Measurements from ENCODE around the gene RBP7.
"Not testable (repeated sequence)": the region's sequence is repeated elsewhere in the genome, so short reads cannot be mapped to it uniquely, and the experiment has no call there.

Gene RBP7

GRCh38 chr1:10022656-10023055, 25.6 kb downstream of the RBP7 start:
- Histone ChIP-seq H3K79me2 (ENCODE audit: low read length) (no peaks in the 10 kb centered on the region), H3K4me1 (ENCODE audit: low read length) (no peaks in the 10 kb centered on the region), H3K27ac (ENCODE audit: low read length) (no peak overlapping the region), H3F3A (ENCODE audit: insufficient read depth, low read length) (no peaks in the 10 kb centered on the region), H3K9me2 (replicated peaks; ENCODE audit: insufficient read depth, low read length) (no peaks in the 10 kb centered on the region), H3K4me2 (ENCODE audit: low read depth, low read length) (no peak overlapping the region), H3K27me3 (replicated peaks; ENCODE audit: insufficient read depth, low read length) (no peaks in the 10 kb centered on the region), H3K9me3 (replicated peaks; ENCODE audit: insufficient read depth, low read length) (no peaks in the 10 kb centered on the region), H3K4me3 (ENCODE audit: low read length) (no peak overlapping the region), H4K20me1 (ENCODE audit: insufficient read depth, low read length) (no peaks in the 10 kb centered on the region), H3K9ac (ENCODE audit: low read length) (no peak overlapping the region), H3K36me3 (replicated peaks; ENCODE audit: insufficient read depth, low read length) (no peaks in the 10 kb centered on the region), H2AFZ (ENCODE audit: low read length) (no peak overlapping the region)
- TF ChIP-seq CTCF (IDR thresholded peaks at IDR 0.05; ENCODE audit: low read length) (no peak), EZH2 (optimal IDR thresholded peaks at IDR 0.05; ENCODE audit: low read depth, low read length) (no peak), EZH2phosphoT487 (IDR thresholded peaks at IDR 0.05; ENCODE audit: low read length) (no peak)
- no peak for DNase-seq

GRCh38 chr1:10025354-10025753, 28.3 kb downstream of the RBP7 start:
- no peaks in the 10 kb centered on the region for H3K36me3 ChIP-seq (replicated peaks; ENCODE audit: insufficient read depth, low read length)
- no peaks in the 10 kb centered on the region for H3K79me2 ChIP-seq (ENCODE audit: low read length)
- no peak overlapping the region for H3K9ac ChIP-seq (ENCODE audit: low read length)
- H3K4me1 ChIP-seq (ENCODE audit: low read length): no peaks in the 10 kb centered on the region
- H3K27me3 ChIP-seq (replicated peaks; ENCODE audit: insufficient read depth, low read length): no peaks in the 10 kb centered on the region
- no peak overlapping the region for H3K4me3 ChIP-seq (ENCODE audit: low read length)
- no peak overlapping the region for H2AFZ ChIP-seq (ENCODE audit: low read length)
- H3F3A ChIP-seq (ENCODE audit: insufficient read depth, low read length): no peaks in the 10 kb centered on the region
- H3K9me3 ChIP-seq (replicated peaks; ENCODE audit: insufficient read depth, low read length): no peaks in the 10 kb centered on the region
- H3K9me2 ChIP-seq (replicated peaks; ENCODE audit: insufficient read depth, low read length): no peaks in the 10 kb centered on the region
- TF ChIP-seq CTCF (IDR thresholded peaks at IDR 0.05; ENCODE audit: low read length) (no peak), EZH2phosphoT487 (IDR thresholded peaks at IDR 0.05; ENCODE audit: low read length) (no peak), EZH2 (optimal IDR thresholded peaks at IDR 0.05; ENCODE audit: low read depth, low read length) (no peak)
- no peak for DNase-seq
- H3K4me2 ChIP-seq (ENCODE audit: low read depth, low read length): no peak overlapping the region
- no peaks in the 10 kb centered on the region for H4K20me1 ChIP-seq (ENCODE audit: insufficient read depth, low read length)
- no peak overlapping the region for H3K27ac ChIP-seq (ENCODE audit: low read length)

GRCh38 chr1:10027027-10027426, 30.0 kb downstream of the RBP7 start:
- no peak overlapping the region for H3K4me3 ChIP-seq (ENCODE audit: low read length)
- TF ChIP-seq EZH2phosphoT487 (IDR thresholded peaks at IDR 0.05; ENCODE audit: low read length): no peak
- TF ChIP-seq EZH2 (optimal IDR thresholded peaks at IDR 0.05; ENCODE audit: low read depth, low read length): no peak
- TF ChIP-seq CTCF (IDR thresholded peaks at IDR 0.05; ENCODE audit: low read length): no peak
- H3K79me2 ChIP-seq (ENCODE audit: low read length): no peaks in the 10 kb centered on the region
- H3K4me1 ChIP-seq (ENCODE audit: low read length): 0 out of 2 replicates have a peak, but pooled peaks cover under 1% of the 10 kb centered on the region
- H3K4me2 ChIP-seq (ENCODE audit: low read depth, low read length): no peak overlapping the region
- H3K27ac ChIP-seq (ENCODE audit: low read length): no peak overlapping the region
- no peaks in the 10 kb centered on the region for H3K9me3 ChIP-seq (replicated peaks; ENCODE audit: insufficient read depth, low read length)
- no peak for DNase-seq
- no peaks in the 10 kb centered on the region for H3K9me2 ChIP-seq (replicated peaks; ENCODE audit: insufficient read depth, low read length)
- H3K36me3 ChIP-seq (replicated peaks; ENCODE audit: insufficient read depth, low read length): no peaks in the 10 kb centered on the region
- H3K9ac ChIP-seq (ENCODE audit: low read length): no peak overlapping the region
- H3K27me3 ChIP-seq (replicated peaks; ENCODE audit: insufficient read depth, low read length): no peaks in the 10 kb centered on the region
- H2AFZ ChIP-seq (ENCODE audit: low read length): no peak overlapping the region
- H3F3A ChIP-seq (ENCODE audit: insufficient read depth, low read length): no peaks in the 10 kb centered on the region
- H4K20me1 ChIP-seq (ENCODE audit: insufficient read depth, low read length): no peaks in the 10 kb centered on the region

- not testable (repeated sequence) for H3K9me2 ChIP-seq (replicated peaks; ENCODE audit: insufficient read depth, low read length); H3K4me1 ChIP-seq (ENCODE audit: low read length); H4K20me1 ChIP-seq (ENCODE audit: insufficient read depth, low read length); H3K4me3 ChIP-seq (ENCODE audit: low read length); H3K27me3 ChIP-seq (replicated peaks; ENCODE audit: insufficient read depth, low read length); H3K9ac ChIP-seq (ENCODE audit: low read length); H3K9me3 ChIP-seq (replicated peaks; ENCODE audit: insufficient read depth, low read length); H3K36me3 ChIP-seq (replicated peaks; ENCODE audit: insufficient read depth, low read length); H3K4me2 ChIP-seq (ENCODE audit: low read depth, low read length); DNase-seq; H2AFZ ChIP-seq (ENCODE audit: low read length); H3K27ac ChIP-seq (ENCODE audit: low read length)
- H3F3A ChIP-seq (ENCODE audit: insufficient read depth, low read length): peaks cover 11% of the 10 kb centered on the region; the same call in 1 of the 2 replicates
- peaks cover 12% of the 10 kb centered on the region for H3K79me2 ChIP-seq (ENCODE audit: low read length)
Measured at GRCh38 chr1:10028956-10029500, 32.0 kb downstream of the RBP7 start.
